Parathyroid adenoma (tissue), 2 donors: Measurements from ENCODE around the gene TAMALIN.

ENCODE experiments used
- H2AFZ ChIP-seq: fragments of 300-600 bp; sonication (generic); one replicate; pipeline ENCODE4 v1.7.0; 2017; ENCODE audit warnings: antibody characterized with exemption, mild to moderate bottlenecking
- H3K27ac ChIP-seq: fragments of 300-600 bp; sonication (generic); one replicate; pipeline ENCODE4 v1.7.0; 2017
- H3K27me3 ChIP-seq: fragments of 300-600 bp; sonication (generic); one replicate; pipeline ENCODE4 v1.7.0; 2017; ENCODE audit warnings: low read length; ENCODE audit not compliant: control insufficient read depth, insufficient read depth
- H3K36me3 ChIP-seq: fragments of 300-600 bp; sonication (generic); one replicate; pipeline ENCODE4 v1.7.0; 2017; ENCODE audit warnings: low read length; ENCODE audit not compliant: control insufficient read depth, insufficient read depth
- H3K4me1 ChIP-seq: fragments of 300-600 bp; sonication (generic); one replicate; pipeline ENCODE4 v1.7.0; 2017; ENCODE audit warnings: control low read depth
- H3K4me2 ChIP-seq: fragments of 300-600 bp; sonication (generic); one replicate; pipeline ENCODE4 v1.7.0; 2017; ENCODE audit warnings: low read length
- H3K4me3 ChIP-seq: fragments of 300-600 bp; sonication (generic); one replicate; pipeline ENCODE4 v1.7.0; 2017; ENCODE audit warnings: low read depth, low read length
- H3K79me2 ChIP-seq: fragments of 300-600 bp; sonication (generic); one replicate; pipeline ENCODE4 v1.7.0; 2017; ENCODE audit warnings: control low read depth
- H3K9ac ChIP-seq: fragments of 300-600 bp; sonication (generic); one replicate; pipeline ENCODE4 v1.7.0; 2017; ENCODE audit warnings: mild to moderate bottlenecking
- H3K9me3 ChIP-seq: fragments of 300-600 bp; sonication (generic); one replicate; pipeline ENCODE4 v1.7.0; 2017; ENCODE audit warnings: low read length; ENCODE audit not compliant: control insufficient read depth
- TF ChIP-seq, protein P1 (sequence below): fragments of 300-600 bp; sonication (generic); IDR thresholded peaks from one replicate; pipeline ENCODE4 v1.7.0; 2017; ENCODE audit warnings: antibody characterized with exemption, mild to moderate bottlenecking
- donor health status: primary hyperparathyroidism.

TAMALIN gene

GRCh38 chr12:52010152-52010622 is 3.4 kb downstream of the TAMALIN start:
- Histone ChIP-seq H3K79me2 (no peaks in the 10 kb centered on the region), H3K4me1 (peaks cover 2% of the 10 kb centered on the region), H3K4me2 (no peak overlapping the region), H3K36me3 (no peaks in the 10 kb centered on the region), H3K27ac (peak overlapping the region; percentile 51), H3K9me3 (no peaks in the 10 kb centered on the region), H3K4me3 (no peak overlapping the region), H2AFZ (no peak overlapping the region), H3K27me3 (no peaks in the 10 kb centered on the region), H3K9ac (no peak overlapping the region)
- TF ChIP-seq, protein P1, sequence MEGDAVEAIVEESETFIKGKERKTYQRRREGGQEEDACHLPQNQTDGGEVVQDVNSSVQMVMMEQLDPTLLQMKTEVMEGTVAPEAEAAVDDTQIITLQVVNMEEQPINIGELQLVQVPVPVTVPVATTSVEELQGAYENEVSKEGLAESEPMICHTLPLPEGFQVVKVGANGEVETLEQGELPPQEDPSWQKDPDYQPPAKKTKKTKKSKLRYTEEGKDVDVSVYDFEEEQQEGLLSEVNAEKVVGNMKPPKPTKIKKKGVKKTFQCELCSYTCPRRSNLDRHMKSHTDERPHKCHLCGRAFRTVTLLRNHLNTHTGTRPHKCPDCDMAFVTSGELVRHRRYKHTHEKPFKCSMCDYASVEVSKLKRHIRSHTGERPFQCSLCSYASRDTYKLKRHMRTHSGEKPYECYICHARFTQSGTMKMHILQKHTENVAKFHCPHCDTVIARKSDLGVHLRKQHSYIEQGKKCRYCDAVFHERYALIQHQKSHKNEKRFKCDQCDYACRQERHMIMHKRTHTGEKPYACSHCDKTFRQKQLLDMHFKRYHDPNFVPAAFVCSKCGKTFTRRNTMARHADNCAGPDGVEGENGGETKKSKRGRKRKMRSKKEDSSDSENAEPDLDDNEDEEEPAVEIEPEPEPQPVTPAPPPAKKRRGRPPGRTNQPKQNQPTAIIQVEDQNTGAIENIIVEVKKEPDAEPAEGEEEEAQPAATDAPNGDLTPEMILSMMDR: no peak

DNA sequence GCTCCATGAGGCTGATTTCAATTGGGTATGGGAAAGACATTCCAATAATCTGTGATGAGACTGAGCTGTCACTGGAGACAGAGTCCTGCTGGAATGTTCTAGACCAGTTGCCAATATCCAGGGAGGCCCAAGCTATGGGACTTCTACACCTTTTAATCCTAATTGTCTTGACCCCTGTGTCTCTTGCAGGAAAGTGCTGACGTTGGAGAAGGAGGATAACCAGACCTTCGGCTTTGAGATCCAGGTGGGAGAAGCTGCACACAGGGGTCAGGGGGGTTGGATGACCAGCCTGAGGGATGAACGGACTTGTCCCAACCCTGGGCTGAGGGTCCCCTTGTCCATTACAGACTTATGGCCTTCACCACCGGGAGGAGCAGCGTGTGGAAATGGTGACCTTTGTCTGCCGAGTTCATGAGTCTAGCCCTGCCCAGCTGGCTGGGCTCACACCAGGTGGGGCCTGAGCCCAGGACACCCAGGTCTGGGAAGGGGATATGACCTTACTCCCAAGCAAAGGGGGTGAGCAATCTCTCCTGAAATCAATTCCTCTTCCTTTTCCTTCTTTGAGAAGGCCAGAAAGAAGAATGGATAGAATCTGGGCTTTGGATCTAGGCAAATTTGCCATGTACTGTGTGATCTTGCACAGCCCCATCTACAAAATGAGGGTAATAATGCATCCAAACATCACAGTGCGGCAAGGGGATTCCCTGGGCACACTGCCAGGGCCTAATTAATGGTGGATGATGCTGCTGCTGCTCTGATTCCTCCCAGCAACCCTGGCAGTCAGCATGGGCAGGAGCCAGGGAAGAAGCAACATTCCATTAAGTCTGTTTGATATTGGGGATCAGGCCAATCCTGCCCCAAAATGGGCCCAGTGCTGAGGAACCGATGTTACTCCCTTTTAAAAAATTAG is 4.2 kb downstream of the TAMALIN start:
- Histone ChIP-seq H3K36me3 (no peaks in the 10 kb centered on the region), H3K27ac (peak overlapping the region; percentile 21), H3K79me2 (no peaks in the 10 kb centered on the region), H3K9ac (no peak overlapping the region), H2AFZ (no peak overlapping the region), H3K27me3 (no peaks in the 10 kb centered on the region), H3K4me2 (no peak overlapping the region), H3K4me1 (peaks cover 2% of the 10 kb centered on the region), H3K9me3 (no peaks in the 10 kb centered on the region), H3K4me3 (no peak overlapping the region)
- TF ChIP-seq, protein P1: no peak

DNA sequence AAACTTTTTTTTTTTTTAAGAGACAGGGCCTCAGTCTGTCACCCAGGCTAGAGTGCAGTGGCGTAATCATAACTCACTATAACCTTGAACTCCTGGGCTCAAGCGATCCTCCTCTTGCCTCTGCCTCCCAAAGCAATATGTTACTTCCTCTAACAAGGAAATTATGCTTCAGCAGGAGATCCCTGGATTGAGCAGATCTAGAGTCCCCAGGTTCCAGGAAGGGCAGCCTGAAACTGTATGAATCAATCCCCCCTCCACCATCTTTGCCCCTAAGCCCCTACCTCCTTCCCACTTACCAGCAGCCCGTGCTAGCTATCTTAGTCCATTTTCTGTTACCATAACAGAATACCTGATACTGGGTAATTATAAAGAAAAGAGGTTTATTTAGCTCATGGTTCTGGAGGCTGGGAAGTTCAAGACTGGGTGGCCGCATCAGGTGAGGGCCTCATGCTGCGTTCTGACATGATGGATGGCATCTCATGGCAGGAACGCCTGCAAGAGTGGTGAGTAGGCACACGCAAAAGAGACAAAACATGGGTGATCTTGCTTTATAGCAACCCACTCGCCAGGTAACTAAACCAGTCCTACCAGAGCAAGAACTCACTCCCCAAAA is 5.0 kb downstream of the TAMALIN start:
- Histone ChIP-seq H3K4me2 (no peak overlapping the region), H3K9ac (no peak overlapping the region), H3K9me3 (no peaks in the 10 kb centered on the region), H3K4me3 (no peak overlapping the region), H3K27me3 (no peaks in the 10 kb centered on the region), H3K36me3 (no peaks in the 10 kb centered on the region), H3K79me2 (no peaks in the 10 kb centered on the region), H3K4me1 (peaks cover 2% of the 10 kb centered on the region), H2AFZ (no peak overlapping the region), H3K27ac (no peak overlapping the region)
- TF ChIP-seq, protein P1: no peak

DNA sequence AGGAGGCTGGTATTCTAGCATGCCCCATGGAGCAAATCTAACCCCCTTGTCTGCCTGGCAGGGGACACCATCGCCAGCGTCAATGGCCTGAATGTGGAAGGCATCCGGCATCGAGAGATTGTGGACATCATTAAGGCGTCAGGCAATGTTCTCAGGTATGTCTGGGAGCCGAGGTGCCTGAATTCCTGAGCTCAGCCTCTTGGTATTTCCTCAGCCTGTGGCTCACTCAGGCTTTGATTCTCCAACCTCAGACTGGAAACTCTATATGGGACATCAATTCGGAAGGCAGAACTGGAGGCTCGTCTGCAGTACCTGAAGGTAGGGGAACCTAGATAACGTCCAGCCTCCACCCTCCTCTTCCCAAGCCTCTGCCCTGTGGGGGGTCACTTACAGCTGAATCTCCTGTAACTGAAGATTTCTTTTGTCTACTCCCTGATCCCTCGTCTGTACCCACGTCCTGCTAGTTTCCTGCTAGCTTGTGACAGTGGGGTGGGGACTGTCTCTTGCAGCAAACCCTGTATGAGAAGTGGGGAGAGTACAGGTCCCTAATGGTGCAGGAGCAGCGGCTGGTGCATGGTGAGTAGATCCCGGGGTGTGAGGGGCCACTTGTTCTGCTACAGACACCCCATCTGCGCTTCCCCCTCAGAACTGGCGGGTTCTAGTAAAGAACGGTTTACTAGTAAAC is 7.0 kb downstream of the TAMALIN start:
- TF ChIP-seq, protein P1: no peak
- Histone ChIP-seq H2AFZ (no peak overlapping the region), H3K9me3 (no peaks in the 10 kb centered on the region), H3K27ac (no peak overlapping the region), H3K9ac (no peak overlapping the region), H3K79me2 (no peaks in the 10 kb centered on the region), H3K27me3 (no peaks in the 10 kb centered on the region), H3K4me3 (no peak overlapping the region), H3K36me3 (no peaks in the 10 kb centered on the region), H3K4me2 (no peak overlapping the region), H3K4me1 (no peaks in the 10 kb centered on the region)
